Endothelial cell of umbilical vein (primary cell): Measurements from ENCODE around the gene PRDM8. TPM values are rescaled to one million over a fixed set of nuclear protein-coding genes. Genes with fewer than 3 reads are reported as not detected.

Experiments
- BruUV-seq: library from RNA; stranded (reverse); fragments of 400-500 nt; replicated peaks from 2 replicates; lab custom pipeline; 2021; lab: Mats Ljungman, UMichigan
- CTCF ChIA-PET: fragments of 300-600, 350-600 bp; sonication (Branson Sonifier 250); formaldehyde crosslinking; loops from one replicate; lab custom pipeline; 2021; ENCODE audit warnings: antibody characterized with exemption, inconsistent platforms; lab: Charles Lee
- POLR2A ChIA-PET: fragments of 300-600, 350-600 bp; sonication (Branson Sonifier 250); formaldehyde crosslinking; loops from one replicate; lab custom pipeline; 2021; ENCODE audit warnings: antibody characterized with exemption, inconsistent platforms; lab: Charles Lee
- DNase-seq: peaks from one replicate; pipeline ENCODE4 v3.0.0-alpha.2; 2011; ENCODE audit warnings: low read depth, low spot score
- FAIRE-seq: peaks from 2 replicates; lab custom pipeline; 2011; peaks lifted over from hg19 to GRCh38; lab: Jason Lieb, UNC
- H2AFZ ChIP-seq: 2 replicates; pipeline ENCODE4 v1.6.0; 2012; ENCODE audit warnings: low read depth, low read length, control low read depth, inconsistent platforms
- H3K27ac ChIP-seq: 2 replicates; pipeline ENCODE4 v1.5.1; 2011; ENCODE audit warnings: low read depth, mild to moderate bottlenecking, control low read depth, low read length, moderate library complexity; ENCODE audit not compliant: insufficient read depth
- H3K27me3 ChIP-seq, 2 experiments: 2 replicates each; pipeline versions ENCODE4 v1.6.0 to v1.6.1; 2011; ENCODE audit warnings: low read length in 2 of 2, mixed read lengths in 1 of 2; ENCODE audit not compliant: control insufficient read depth in 2 of 2, insufficient read depth in 2 of 2
- H3K36me3 ChIP-seq, 2 experiments: 2 replicates in 1 of 2; 3 replicates in 1 of 2; pipeline ENCODE4 v1.5.1; 2011; ENCODE audit warnings: low read length in 2 of 2, mild to moderate bottlenecking in 1 of 2, moderate library complexity in 1 of 2; ENCODE audit not compliant: control insufficient read depth in 2 of 2, insufficient read depth in 2 of 2; ENCODE audit errors: extremely low read depth in 1 of 2
- H3K4me1 ChIP-seq: 3 replicates; pipeline ENCODE4 v1.5.1; 2011; ENCODE audit warnings: mild to moderate bottlenecking, low read length; ENCODE audit not compliant: control insufficient read depth, insufficient read depth; ENCODE audit errors: extremely low read depth
- H3K4me2 ChIP-seq: 2 replicates; pipeline ENCODE4 v1.6.1; 2011; ENCODE audit warnings: low read length, control low read depth, mixed read lengths; ENCODE audit not compliant: insufficient read depth
- H3K4me3 ChIP-seq, 3 experiments: fragments of 200-600 bp in 1 of 3; sonication (generic), shearing (Covaris generic) in 1 of 3; replicated peaks in 1 of 3; 2 replicates each; pipeline ENCODE4 v1.5.1; 2011 to 2016; ENCODE audit warnings: control low read depth in 3 of 3, low read length in 3 of 3, mild to moderate bottlenecking in 2 of 3, inconsistent platforms in 1 of 3, low read depth in 1 of 3, moderate library complexity in 1 of 3; ENCODE audit not compliant: insufficient read depth in 1 of 3
- H3K79me2 ChIP-seq: 2 replicates; pipeline ENCODE4 v1.6.0; 2012; ENCODE audit warnings: low read length, inconsistent platforms; ENCODE audit not compliant: control insufficient read depth, insufficient read depth
- H3K9ac ChIP-seq: replicated peaks from 2 replicates; pipeline ENCODE3; 2011; ENCODE audit warnings: low read length, control low read depth; ENCODE audit not compliant: insufficient read depth; ENCODE audit errors: extremely low read depth
- H3K9me1 ChIP-seq: replicated peaks from 3 replicates; pipeline ENCODE4 v1.6.0; 2011; ENCODE audit warnings: mild to moderate bottlenecking, low read length; ENCODE audit not compliant: control insufficient read depth, insufficient read depth; ENCODE audit errors: extremely low read depth
- H3K9me3 ChIP-seq: replicated peaks from 2 replicates; pipeline ENCODE4 v1.5.1; 2012; ENCODE audit warnings: low read length, inconsistent platforms; ENCODE audit not compliant: control insufficient read depth, insufficient read depth
- H4K20me1 ChIP-seq: replicated peaks from 2 replicates; pipeline ENCODE3; 2011; ENCODE audit warnings: mild to moderate bottlenecking, low read length; ENCODE audit not compliant: control insufficient read depth, insufficient read depth; ENCODE audit errors: extremely low read depth
- FOS ChIP-seq: IDR thresholded peaks from 2 replicates; pipeline ENCODE4 v1.6.1; 2011; ENCODE audit warnings: mild to moderate bottlenecking, low read length, moderate library complexity, borderline replicate concordance; ENCODE audit not compliant: insufficient read depth
- JUN ChIP-seq: IDR thresholded peaks from 2 replicates; pipeline ENCODE4 v1.6.1; 2011; ENCODE audit warnings: borderline replicate concordance, low read depth; ENCODE audit not compliant: insufficient read length, insufficient read depth
- MYC ChIP-seq: IDR thresholded peaks from one replicate; pipeline ENCODE4 v1.6.1; 2011; ENCODE audit warnings: mild to moderate bottlenecking, low read depth, low read length
- POLR2A ChIP-seq: IDR thresholded peaks from 2 replicates; pipeline ENCODE4 v1.6.1; 2012; ENCODE audit warnings: low read depth, mild to moderate bottlenecking, control low read depth, low read length
- POLR2AphosphoS5 ChIP-seq: IDR thresholded peaks from 2 replicates; pipeline ENCODE4 v1.6.1; 2012; ENCODE audit warnings: low read depth, mild to moderate bottlenecking, control low read depth, low read length, moderate library complexity; ENCODE audit not compliant: insufficient read depth
- dilution Hi-C: fragments of 300-500 bp; cut with MboI; formaldehyde crosslinking; loops from one replicate; pipeline ENCODE4 v1.15.0; 2019; ENCODE audit warnings: low sequenced_read_pairs; ENCODE audit not compliant: extremely low pct_ligation_motif_present
- intact Hi-C: fragments of 100-400 bp; cut with micrococcal nuclease; formaldehyde crosslinking; loops from one replicate; pipeline ENCODE4 v1.10.0; 2022
- polyA plus RNA-seq, 4 experiments: library from polyadenylated mRNA; depleted of rRNA in 3 of 4; stranded (reverse) in 3 of 4; unstranded in 1 of 4; fragments of >200 nt; gene quantifications; 2 replicates each; pipeline versions ENCODE4 v1.2.1 to v1.2.3, GENCODE V29; 2011 to 2012; ENCODE audit warnings: missing spikeins in 1 of 4
- total RNA-seq: library from RNA; stranded (reverse); gene quantifications from 2 replicates; pipeline ENCODE4 v1.2.3, GENCODE V29; 2021
- TF ChIP-seq, protein P1 (sequence below), 2 donors: IDR thresholded peaks; 1 replicate in 1 of 2; 2 replicates in 1 of 2; pipeline ENCODE4 v1.5.1; 2011; ENCODE audit warnings: low read length in 2 of 2, mild to moderate bottlenecking in 2 of 2, moderate library complexity in 2 of 2, control low read depth in 1 of 2, inconsistent platforms in 1 of 2, low read depth in 1 of 2; ENCODE audit not compliant: insufficient read depth in 1 of 2; ENCODE audit errors: extremely low read depth in 1 of 2

The PRDM8 gene
- total and polyA plus RNA-seq, 2 donors (not counting 3 experiments of a cell fraction or from before 2014, with no cell fraction given) = 0.28 to 0.82 TPM

- Histone ChIP-seq H3K9ac (no peak overlapping the region), H3K9me3 (no peaks in the 10 kb centered on the region), H3K79me2 (no peaks in the 10 kb centered on the region), H3K36me3 (no peaks in the 10 kb centered on the region), H3K27me3 (peaks cover 7 to 15% of the 10 kb centered on the region in 2 experiments), H2AFZ (no peak overlapping the region), H3K4me1 (peaks cover 5% of the 10 kb centered on the region), H3K4me3 (no peak overlapping the region), H3K27ac (no peak overlapping the region), H3K9me1 (no peaks in the 10 kb centered on the region), H3K4me2 (no peak overlapping the region), H4K20me1 (no peaks in the 10 kb centered on the region)
- CTCF ChIA-PET = interaction anchor here (0.8 to 1.7 kb wide), 3 partner anchors 17 to 29 kb away, joined by 3 to 7 read pairs (median 5); partner anchors contain the start of gene FGF5
- FAIRE-seq = no peak
- POLR2A ChIA-PET = no interaction called here
- BruUV-seq = no TSS peak
- DNase-seq = no peak
- TF ChIP-seq MYC (no peak), FOS (no peak), POLR2A (no peak), POLR2AphosphoS5 (no peak)
- dilution Hi-C loops = no loop called here
- intact Hi-C loops = no loop called here
These were observed 51.8 kb downstream of the PRDM8 start for GRCh38 chr4:80249144-80249543.

- H3K27me3 ChIP-seq = peaks cover 10 to 25% of the 10 kb centered on the region in 2 experiments
- H4K20me1 ChIP-seq = no peaks in the 10 kb centered on the region
- H3K9me3 ChIP-seq = no peaks in the 10 kb centered on the region
- no peaks in the 10 kb centered on the region for H3K9me1 ChIP-seq
- TF ChIP-seq, protein P1, sequence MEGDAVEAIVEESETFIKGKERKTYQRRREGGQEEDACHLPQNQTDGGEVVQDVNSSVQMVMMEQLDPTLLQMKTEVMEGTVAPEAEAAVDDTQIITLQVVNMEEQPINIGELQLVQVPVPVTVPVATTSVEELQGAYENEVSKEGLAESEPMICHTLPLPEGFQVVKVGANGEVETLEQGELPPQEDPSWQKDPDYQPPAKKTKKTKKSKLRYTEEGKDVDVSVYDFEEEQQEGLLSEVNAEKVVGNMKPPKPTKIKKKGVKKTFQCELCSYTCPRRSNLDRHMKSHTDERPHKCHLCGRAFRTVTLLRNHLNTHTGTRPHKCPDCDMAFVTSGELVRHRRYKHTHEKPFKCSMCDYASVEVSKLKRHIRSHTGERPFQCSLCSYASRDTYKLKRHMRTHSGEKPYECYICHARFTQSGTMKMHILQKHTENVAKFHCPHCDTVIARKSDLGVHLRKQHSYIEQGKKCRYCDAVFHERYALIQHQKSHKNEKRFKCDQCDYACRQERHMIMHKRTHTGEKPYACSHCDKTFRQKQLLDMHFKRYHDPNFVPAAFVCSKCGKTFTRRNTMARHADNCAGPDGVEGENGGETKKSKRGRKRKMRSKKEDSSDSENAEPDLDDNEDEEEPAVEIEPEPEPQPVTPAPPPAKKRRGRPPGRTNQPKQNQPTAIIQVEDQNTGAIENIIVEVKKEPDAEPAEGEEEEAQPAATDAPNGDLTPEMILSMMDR (IDR thresholded peaks at IDR 0.05; ENCODE audit: extremely low read depth in 1 of 2, insufficient read depth in 1 of 2, low read depth in 1 of 2, low read length in 2 of 2) = no peak
- TF ChIP-seq JUN = no peak
- H3K36me3 ChIP-seq = no peaks in the 10 kb centered on the region
- no peak overlapping the region for H3K27ac ChIP-seq
- dilution Hi-C loops (no loop called here), intact Hi-C loops (no loop called here)
- POLR2A ChIA-PET = interaction anchor here (1.1 kb wide), 1 partner anchor 13 kb away, joined by 3 read pairs; no protein-coding TSS in a partner anchor
- no peak overlapping the region for H3K9ac ChIP-seq
- H3K79me2 ChIP-seq = no peaks in the 10 kb centered on the region
- DNase-seq = no peak
- H2AFZ ChIP-seq = no peak overlapping the region
- no peak overlapping the region for H3K4me2 ChIP-seq
- BruUV-seq = no TSS peak
- H3K4me1 ChIP-seq = peaks cover 5% of the 10 kb centered on the region
- H3K4me3 ChIP-seq = no peak overlapping the region
- FAIRE-seq = no peak
- CTCF ChIA-PET = interaction anchor here (0.6 to 1.2 kb wide), 4 partner anchors 13 to 83 kb away, joined by 3 to 7 read pairs (median 3); partner anchors contain the start of gene CFAP299
These were observed 55.1 kb downstream of the PRDM8 start for GRCh38 chr4:80252427-80252826.
